HepG2 (cell line): Measurements from ENCODE around the gene POLN. TPM values are rescaled to one million over a fixed set of nuclear protein-coding genes. Genes with fewer than 3 reads are reported as not detected.

Experiments used
- ATAC-seq: fragments of 200-7000 bp; cut with Tn5 transposase; 3 replicates; pipeline ENCODE4 v1.9.1; 2020; ENCODE audit warnings: mild to moderate bottlenecking, moderate library complexity
- BruUV-seq: library from RNA; stranded (reverse); fragments of 400-500 nt; replicated peaks from 2 replicates; lab custom pipeline; 2021; lab: Mats Ljungman, UMichigan
- CTCF ChIA-PET: fragments of 300-600 bp; formaldehyde crosslinking; extraction: SDS; loops from one replicate; lab custom pipeline; 2021; ENCODE audit warnings: low total read pairs, inconsistent platforms, low intra/inter-chr PET ratio; lab: Yijun Ruan, JAX
- POLR2A ChIA-PET: fragments of 350-600 bp; sonication (Branson Sonifier 250); formaldehyde crosslinking; loops from one replicate; lab custom pipeline; 2020; ENCODE audit warnings: antibody characterized with exemption, inconsistent platforms; lab: Yijun Ruan, JAX
- DNase-seq: peaks from one replicate; pipeline ENCODE4 v3.0.0-alpha.2; 2015; ENCODE audit warnings: low spot score
- FAIRE-seq: peaks from 3 replicates; lab custom pipeline; 2011; peaks lifted over from hg19 to GRCh38; lab: Jason Lieb, UNC
- H2AFZ ChIP-seq: one replicate; pipeline ENCODE4 v1.6.1; 2011; ENCODE audit warnings: low read length, inconsistent platforms
- H3K27ac ChIP-seq: fragments of 300-600 bp; 3 replicates; pipeline ENCODE4 v1.8.0; 2011; ENCODE audit warnings: mixed run types, mild to moderate bottlenecking, mixed read lengths, low read length, inconsistent platforms; ENCODE audit not compliant: insufficient read depth; ENCODE audit errors: extremely low read length
- H3K27me3 ChIP-seq, 2 experiments: fragments of 200-600 bp in 1 of 2; 2 replicates in 1 of 2; 3 replicates in 1 of 2; pipeline versions ENCODE4 v1.6.0 to v1.8.0; 2011; ENCODE audit warnings: low read length in 2 of 2, mild to moderate bottlenecking in 2 of 2, moderate library complexity in 2 of 2, inconsistent platforms in 1 of 2; ENCODE audit not compliant: insufficient read depth in 2 of 2, control insufficient read depth in 1 of 2
- H3K36me3 ChIP-seq, 2 experiments: fragments of 200-600 bp in 1 of 2; replicated peaks in 1 of 2; 2 replicates in 1 of 2; 3 replicates in 1 of 2; pipeline versions ENCODE4 v1.5.1 to v1.8.0; 2011; ENCODE audit warnings: low read length in 2 of 2, inconsistent platforms in 1 of 2; ENCODE audit not compliant: insufficient read depth in 2 of 2, control insufficient read depth in 1 of 2
- H3K4me1 ChIP-seq: 2 replicates; pipeline ENCODE4 v1.5.1; 2012; ENCODE audit warnings: low read length, inconsistent platforms; ENCODE audit not compliant: insufficient read depth
- H3K4me2 ChIP-seq: 2 replicates; pipeline ENCODE4 v1.6.0; 2011; ENCODE audit warnings: low read depth, low read length, inconsistent platforms
- H3K4me3 ChIP-seq, 3 experiments: fragments of 200-600 bp in 1 of 3; sonication (generic), shearing (Covaris generic) in 1 of 3; replicated peaks in 1 of 3; 2 replicates each; pipeline ENCODE4 v1.5.1; 2011 to 2016; ENCODE audit warnings: low read length in 3 of 3, inconsistent platforms in 2 of 3, low read depth in 2 of 3, mild to moderate bottlenecking in 2 of 3, control low read depth in 1 of 3, mixed read lengths in 1 of 3; ENCODE audit not compliant: insufficient read depth in 1 of 3
- H3K79me2 ChIP-seq: one replicate; pipeline ENCODE4 v1.6.1; 2011; ENCODE audit warnings: low read length, inconsistent platforms; ENCODE audit not compliant: insufficient read depth
- H3K9ac ChIP-seq: 2 replicates; pipeline ENCODE4 v1.6.0; 2011; ENCODE audit warnings: mild to moderate bottlenecking, low read depth, low read length, inconsistent platforms; ENCODE audit not compliant: insufficient read depth
- H3K9me3 ChIP-seq: 2 replicates; pipeline ENCODE4 v1.5.1; 2012; ENCODE audit warnings: mild to moderate bottlenecking, low read length
- H4K20me1 ChIP-seq: 2 replicates; pipeline ENCODE4 v1.6.0; 2011; ENCODE audit warnings: inconsistent platforms, mild to moderate bottlenecking, low read length, moderate library complexity; ENCODE audit not compliant: insufficient read depth
- ASH2L ChIP-seq: fragments of 300-600, 200-600 bp; sonication (generic); IDR thresholded peaks from 2 replicates; pipeline ENCODE4 v1.7.0; 2017; ENCODE audit warnings: low read depth, mild to moderate bottlenecking, moderate library complexity, mixed read lengths, low read length; ENCODE audit not compliant: insufficient read length
- CC2D1A ChIP-seq: sonication (generic); formaldehyde crosslinking; IDR thresholded peaks from 2 replicates; pipeline ENCODE4 v1.8.1; 2023; ENCODE audit warnings: mild to moderate bottlenecking, missing genetic modification reagents
- DMAP1 ChIP-seq: IDR thresholded peaks from 2 replicates; pipeline ENCODE4 v1.6.1; 2016
- MTA3 ChIP-seq: sonication (generic); formaldehyde crosslinking; IDR thresholded peaks from 2 replicates; pipeline ENCODE4 v1.4.0; 2020; ENCODE audit warnings: missing genetic modification reagents
- MTF2 ChIP-seq: sonication (generic); formaldehyde crosslinking; IDR thresholded peaks from 2 replicates; pipeline ENCODE4 v1.5.0; 2020; ENCODE audit warnings: missing genetic modification reagents, borderline replicate concordance
- NR2F2 ChIP-seq: IDR thresholded peaks from 2 replicates; pipeline ENCODE4 v1.6.1; 2012; ENCODE audit warnings: low read depth, inconsistent platforms, borderline replicate concordance
- PAWR ChIP-seq: sonication (generic); formaldehyde crosslinking; IDR thresholded peaks from 2 replicates; pipeline ENCODE4 v1.4.0; 2020; ENCODE audit warnings: missing genetic modification reagents, mild to moderate bottlenecking, borderline replicate concordance
- PRMT3 ChIP-seq: sonication (generic); formaldehyde crosslinking; IDR thresholded peaks from 2 replicates; pipeline ENCODE4 v1.8.1; 2022; ENCODE audit warnings: low read depth, mild to moderate bottlenecking, moderate library complexity, missing genetic modification reagents, borderline replicate concordance
- SNAPC5 ChIP-seq: sonication (generic); formaldehyde crosslinking; IDR thresholded peaks from 2 replicates; pipeline ENCODE4 v1.8.1; 2023; ENCODE audit warnings: mild to moderate bottlenecking, missing genetic modification reagents, borderline replicate concordance
- TAF15 ChIP-seq: fragments of 200-400 bp; formaldehyde crosslinking; IDR thresholded peaks from one replicate; pipeline ENCODE4 v1.6.1; 2018; ENCODE audit warnings: mild to moderate bottlenecking, low read depth, low read length; ENCODE audit not compliant: poor library complexity, severe bottlenecking
- ZFP91 ChIP-seq: sonication (generic); formaldehyde crosslinking; IDR thresholded peaks from 2 replicates; pipeline ENCODE4 v1.9.0; 2022; ENCODE audit warnings: missing genetic modification reagents, mild to moderate bottlenecking, borderline replicate concordance
- ZNF333 ChIP-seq: sonication (generic); formaldehyde crosslinking; IDR thresholded peaks from 2 replicates; pipeline ENCODE4 v1.4.0; 2020; ENCODE audit warnings: mild to moderate bottlenecking, missing genetic modification reagents, borderline replicate concordance
- ZNF362 ChIP-seq: sonication (generic); formaldehyde crosslinking; IDR thresholded peaks from 2 replicates; pipeline ENCODE4 v1.4.0; 2020; ENCODE audit warnings: missing genetic modification reagents, mild to moderate bottlenecking, borderline replicate concordance
- ZNF382 ChIP-seq: sonication (generic); formaldehyde crosslinking; IDR thresholded peaks from 2 replicates; pipeline ENCODE4 v1.5.0; 2020; ENCODE audit warnings: missing genetic modification reagents, mild to moderate bottlenecking, borderline replicate concordance
- WGBS: methylation state at CpG from one replicate; pipeline ENCODE4 v1.1.6; 2017; ENCODE audit warnings: low lambda C conversion rate; 5-methylcytosine and 5-hydroxymethylcytosine counted together
- in situ Hi-C: cut with HindIII; loops from 2 replicates; pipeline ENCODE4 v1.10.0; 2017; ENCODE audit warnings: low pct_unique_long_range_greater_than_20kb; ENCODE audit not compliant: extremely low pct_ligation_motif_present
- intact Hi-C: fragments of 100-400 bp; cut with micrococcal nuclease; formaldehyde crosslinking; loops from one replicate; pipeline ENCODE4 v1.10.0; 2022; ENCODE audit not compliant: unreplicated experiment
- polyA plus RNA-seq, 8 experiments: library from polyadenylated mRNA; depleted of rRNA in 3 of 8; stranded (reverse) in 7 of 8; unstranded in 1 of 8; fragments of >200 nt; fragmentation: Illumina TruSeq in 4 of 8; extraction: Trizol in 4 of 8; gene quantifications; 2 replicates each; pipeline versions ENCODE4 v1.2.1 to v1.2.3, GENCODE V29; 2011 to 2016; ENCODE audit warnings: low read depth in 4 of 8, missing spikeins in 1 of 8, mixed read lengths in 1 of 8; ENCODE audit not compliant: insufficient read depth in 1 of 8
- total RNA-seq, 5 experiments: library from RNA; depleted of rRNA; stranded (reverse); fragments of >200 nt; fragmentation: Illumina TruSeq; extraction: Trizol; gene quantifications; 2 replicates each; pipeline ENCODE4 v1.2.3, GENCODE V29; 2016; ENCODE audit warnings: low read depth in 1 of 5

POLN gene
- total and polyA plus RNA-seq, 2 of the 13 experiments (the other 11 are each of a cell fraction or from before 2014, with no cell fraction given): 0.93 to 1.5 TPM

- TF ChIP-seq PAWR (no peak), DMAP1 (CRISPR knock-in tag) (no peak), ZNF362 (CRISPR knock-in tag) (no peak), SNAPC5 (CRISPR knock-in tag) (no peak), TAF15 (no peak), ZNF333 (CRISPR knock-in tag) (no peak), ZFP91 (CRISPR knock-in tag) (no peak), ZNF382 (CRISPR knock-in tag) (no peak), CC2D1A (CRISPR knock-in tag) (no peak)
Measured at GRCh38 chr4:2182994-2183393, 58.9 kb downstream of the POLN start (continued).

- no peaks in the 10 kb centered on the region for H3K27me3 ChIP-seq
- DNase-seq: no peak
- H3K36me3 ChIP-seq: no peaks in the 10 kb centered on the region
- no peak for FAIRE-seq
- H2AFZ ChIP-seq: no peak overlapping the region
- intact Hi-C loops: no loop called here
- POLR2A ChIA-PET: no interaction called here
- H3K27ac ChIP-seq: no peak overlapping the region
- H3K4me2 ChIP-seq: no peak overlapping the region
- 89% methylated on average over 2 of the region's 2 CpGs for WGBS
- no TSS peak for BruUV-seq
- 0 out of 2 replicates have a peak, but pooled peaks cover 5% of the 10 kb centered on the region for H3K9me3 ChIP-seq
- no peaks in the 10 kb centered on the region for H4K20me1 ChIP-seq
- peaks cover 7% of the 10 kb centered on the region for H3K4me1 ChIP-seq
- H3K9ac ChIP-seq: no peak overlapping the region
- ATAC-seq: no peak
- no peak overlapping the region for H3K4me3 ChIP-seq
- TF ChIP-seq PRMT3 (CRISPR knock-in tag): no peak
- no peak for TF ChIP-seq MTA3 (CRISPR knock-in tag)
- TF ChIP-seq MTF2 (CRISPR knock-in tag): no peak
- no peak for TF ChIP-seq NR2F2
- no peak for TF ChIP-seq ASH2L
- TF ChIP-seq, all 625 proteins: peak for 0
- no peaks in the 10 kb centered on the region for H3K79me2 ChIP-seq
- in situ Hi-C loops: loop anchor here (25.0 kb wide), 1 partner anchor 168 kb away; the partner anchor contains the start of gene NELFA
- CTCF ChIA-PET: no interaction called here
Measured at GRCh38 chr4:2180410-2180809, 61.5 kb downstream of the POLN start.
